Measurements from ENCODE around the gene FBL.

GRCh38 chr19:39847525-39847924 lies 1.3 kb upstream of the FBL start:
- TF ChIP-seq, protein P1, sequence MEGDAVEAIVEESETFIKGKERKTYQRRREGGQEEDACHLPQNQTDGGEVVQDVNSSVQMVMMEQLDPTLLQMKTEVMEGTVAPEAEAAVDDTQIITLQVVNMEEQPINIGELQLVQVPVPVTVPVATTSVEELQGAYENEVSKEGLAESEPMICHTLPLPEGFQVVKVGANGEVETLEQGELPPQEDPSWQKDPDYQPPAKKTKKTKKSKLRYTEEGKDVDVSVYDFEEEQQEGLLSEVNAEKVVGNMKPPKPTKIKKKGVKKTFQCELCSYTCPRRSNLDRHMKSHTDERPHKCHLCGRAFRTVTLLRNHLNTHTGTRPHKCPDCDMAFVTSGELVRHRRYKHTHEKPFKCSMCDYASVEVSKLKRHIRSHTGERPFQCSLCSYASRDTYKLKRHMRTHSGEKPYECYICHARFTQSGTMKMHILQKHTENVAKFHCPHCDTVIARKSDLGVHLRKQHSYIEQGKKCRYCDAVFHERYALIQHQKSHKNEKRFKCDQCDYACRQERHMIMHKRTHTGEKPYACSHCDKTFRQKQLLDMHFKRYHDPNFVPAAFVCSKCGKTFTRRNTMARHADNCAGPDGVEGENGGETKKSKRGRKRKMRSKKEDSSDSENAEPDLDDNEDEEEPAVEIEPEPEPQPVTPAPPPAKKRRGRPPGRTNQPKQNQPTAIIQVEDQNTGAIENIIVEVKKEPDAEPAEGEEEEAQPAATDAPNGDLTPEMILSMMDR (IDR thresholded peaks at IDR 0.05; ENCODE audit: insufficient read depth, low read depth, low read length): no peak
- no peak for TF ChIP-seq EZH2 (IDR thresholded peaks at IDR 0.05; ENCODE audit: insufficient read depth, low read length)

Measured in astrocyte (in vitro differentiated cells and primary cell).